IMR-90 (cell line): ENCODE results near the gene LENEP. TPM values are rescaled to one million over a fixed set of nuclear protein-coding genes. Genes with fewer than 3 reads are reported as not detected.

Source experiments
- ATAC-seq: fragments of 200-7000 bp; cut with Tn5 transposase; 2 replicates; pipeline ENCODE4 v1.9.1; 2020; ENCODE audit warnings: low read depth, mild to moderate bottlenecking, moderate library complexity
- BruUV-seq: library from RNA; stranded (reverse); fragments of 400-500 nt; replicated peaks from 2 replicates; lab custom pipeline; 2021; lab: Mats Ljungman, UMichigan
- CTCF ChIA-PET: fragments of 300-600 bp; formaldehyde crosslinking; extraction: SDS; loops from one replicate; lab custom pipeline; 2021; ENCODE audit warnings: antibody characterized with exemption; lab: Yijun Ruan, JAX
- POLR2A ChIA-PET: fragments of 300-600 bp; sonication (Branson Sonifier 250); formaldehyde crosslinking; loops from one replicate; lab custom pipeline; 2022; ENCODE audit warnings: antibody characterized with exemption; ENCODE audit not compliant: unreplicated experiment; lab: Charles Lee
- DNase-seq: peaks from one replicate; pipeline ENCODE4 v3.0.0; 2013
- H2AFZ ChIP-seq: replicated peaks from 2 replicates; pipeline ENCODE3; 2013; ENCODE audit warnings: low read length, mild to moderate bottlenecking; ENCODE audit not compliant: poor library complexity
- H2AK5ac ChIP-seq: 2 replicates; pipeline ENCODE4 v1.6.1; 2013; ENCODE audit warnings: low read depth, low read length, inconsistent platforms
- H2AK9ac ChIP-seq: replicated peaks from 2 replicates; pipeline ENCODE3; 2013; ENCODE audit warnings: mild to moderate bottlenecking, low read depth, low read length, moderate library complexity; ENCODE audit not compliant: poor library complexity
- H2BK120ac ChIP-seq: 2 replicates; pipeline ENCODE4 v1.6.1; 2013; ENCODE audit warnings: low read depth, low read length, inconsistent platforms
- H2BK15ac ChIP-seq: 3 replicates; pipeline ENCODE4 v1.6.1; 2013; ENCODE audit warnings: low read depth, low read length, inconsistent platforms
- H2BK20ac ChIP-seq: 2 replicates; pipeline ENCODE4 v1.6.1; 2013; ENCODE audit warnings: low read depth, mild to moderate bottlenecking, inconsistent platforms, low read length, moderate library complexity
- H2BK5ac ChIP-seq: 2 replicates; pipeline ENCODE4 v1.6.1; 2013; ENCODE audit warnings: mild to moderate bottlenecking, low read depth, low read length, inconsistent platforms; ENCODE audit not compliant: poor library complexity, severe bottlenecking
- H3K14ac ChIP-seq: replicated peaks from 2 replicates; pipeline ENCODE4 v1.6.1; 2013; ENCODE audit warnings: low read depth, low read length, inconsistent platforms
- H3K18ac ChIP-seq: 2 replicates; pipeline ENCODE4 v1.6.1; 2013; ENCODE audit warnings: low read depth, low read length, control low read depth
- H3K23ac ChIP-seq: 2 replicates; pipeline ENCODE4 v1.6.1; 2013; ENCODE audit warnings: low read depth, low read length, inconsistent platforms
- H3K27ac ChIP-seq: 2 replicates; pipeline ENCODE4 v1.5.1; 2013; ENCODE audit warnings: mild to moderate bottlenecking, control low read depth, low read length; ENCODE audit not compliant: insufficient read depth
- H3K27me3 ChIP-seq: 2 replicates; pipeline ENCODE4 v1.6.1; 2013; ENCODE audit warnings: low read length; ENCODE audit not compliant: control insufficient read depth, insufficient read depth
- H3K36me3 ChIP-seq: 2 replicates; pipeline ENCODE4 v1.6.1; 2013; ENCODE audit warnings: low read length, mixed read lengths; ENCODE audit not compliant: control insufficient read depth, insufficient read depth
- H3K4ac ChIP-seq: 2 replicates; pipeline ENCODE4 v1.6.1; 2013; ENCODE audit warnings: low read depth, low read length, inconsistent platforms
- H3K4me1 ChIP-seq: 2 replicates; pipeline ENCODE4 v1.6.1; 2013; ENCODE audit warnings: low read length, mixed read lengths; ENCODE audit not compliant: control insufficient read depth, insufficient read depth
- H3K4me2 ChIP-seq: 2 replicates; pipeline ENCODE4 v1.6.1; 2013; ENCODE audit warnings: low read depth, mild to moderate bottlenecking, control low read depth, low read length, moderate library complexity
- H3K4me3 ChIP-seq: 2 replicates; pipeline ENCODE4 v1.5.1; 2013; ENCODE audit warnings: low read depth, mild to moderate bottlenecking, control low read depth, low read length, moderate library complexity; ENCODE audit not compliant: insufficient read depth
- H3K56ac ChIP-seq: 2 replicates; pipeline ENCODE4 v1.6.1; 2013; ENCODE audit warnings: low read length, inconsistent platforms; ENCODE audit not compliant: insufficient read depth; ENCODE audit errors: extremely low read depth
- H3K79me1 ChIP-seq, 2 experiments: 2 replicates each; pipeline ENCODE4 v1.6.1; 2013; ENCODE audit warnings: low read length in 2 of 2, inconsistent platforms in 1 of 2, low read depth in 1 of 2
- H3K9ac ChIP-seq: 2 replicates; pipeline ENCODE4 v1.6.1; 2013; ENCODE audit warnings: low read depth, low read length, control low read depth
- H3K9me1 ChIP-seq: 2 replicates; pipeline ENCODE4 v1.6.1; 2013; ENCODE audit warnings: low read length, inconsistent platforms; ENCODE audit not compliant: insufficient read depth
- H3K9me3 ChIP-seq: 2 replicates; pipeline ENCODE4 v1.6.1; 2013; ENCODE audit warnings: low read length; ENCODE audit not compliant: control insufficient read depth, insufficient read depth
- H4K20me1 ChIP-seq: 2 replicates; pipeline ENCODE4 v1.6.1; 2013; ENCODE audit warnings: low read length, inconsistent platforms; ENCODE audit not compliant: insufficient read depth
- H4K5ac ChIP-seq: 2 replicates; pipeline ENCODE4 v1.6.1; 2013; ENCODE audit warnings: mild to moderate bottlenecking, low read depth, low read length, control low read depth
- H4K8ac ChIP-seq, 2 experiments: 2 replicates each; pipeline ENCODE4 v1.6.1; 2013; ENCODE audit warnings: low read depth in 2 of 2, low read length in 2 of 2, control low read depth in 1 of 2, inconsistent platforms in 1 of 2
- H4K91ac ChIP-seq: 2 replicates; pipeline ENCODE4 v1.6.1; 2013; ENCODE audit warnings: low read depth, low read length, inconsistent platforms; ENCODE audit not compliant: insufficient read depth
- BHLHE40 ChIP-seq: fragments of 150-350 bp; IDR thresholded peaks from 2 replicates; pipeline ENCODE4 v1.6.1; 2016; ENCODE audit warnings: mild to moderate bottlenecking, low read depth, low read length
- CEBPB ChIP-seq: IDR thresholded peaks from 2 replicates; pipeline ENCODE4 v1.6.1; 2012; ENCODE audit warnings: low read depth, low read length, improper control_type of control experiment
- CHD1 ChIP-seq: IDR thresholded peaks from 2 replicates; pipeline ENCODE4 v1.6.1; 2012; ENCODE audit warnings: low read depth, low read length, improper control_type of control experiment
- CTCF ChIP-seq: conservative IDR thresholded peaks from 2 replicates; pipeline ENCODE4 v1.5.1; 2012; ENCODE audit warnings: mild to moderate bottlenecking, low read depth, low read length, improper control_type of control experiment
- ELK1 ChIP-seq: fragments of 150-350 bp; IDR thresholded peaks from 2 replicates; pipeline ENCODE4 v1.6.1; 2016; ENCODE audit warnings: low read depth, mild to moderate bottlenecking, low read length, moderate library complexity, borderline replicate concordance
- MAFK ChIP-seq: IDR thresholded peaks from 2 replicates; pipeline ENCODE4 v1.6.1; 2012; ENCODE audit warnings: low read depth, low read length, improper control_type of control experiment
- MAZ ChIP-seq: IDR thresholded peaks from 2 replicates; pipeline ENCODE4 v1.6.1; 2012; ENCODE audit warnings: low read depth, mild to moderate bottlenecking, low read length, improper control_type of control experiment, moderate library complexity, borderline replicate concordance
- MXI1 ChIP-seq: IDR thresholded peaks from 2 replicates; pipeline ENCODE4 v1.6.1; 2012; ENCODE audit warnings: low read depth, mild to moderate bottlenecking, low read length, moderate library complexity, borderline replicate concordance
- NFE2L2 ChIP-seq: fragments of 150-350 bp; IDR thresholded peaks from 2 replicates; pipeline ENCODE4 v1.6.1; 2016; ENCODE audit warnings: low read depth, mild to moderate bottlenecking, low read length
- POLR2A ChIP-seq: IDR thresholded peaks from 2 replicates; pipeline ENCODE4 v1.6.1; 2012; ENCODE audit warnings: mild to moderate bottlenecking, low read depth, low read length
- RAD21 ChIP-seq: IDR thresholded peaks from 2 replicates; pipeline ENCODE4 v1.6.1; 2012; ENCODE audit warnings: low read length, improper control_type of control experiment
- RCOR1 ChIP-seq: IDR thresholded peaks from 2 replicates; pipeline ENCODE4 v1.6.1; 2012; ENCODE audit warnings: mild to moderate bottlenecking, low read length, improper control_type of control experiment; ENCODE audit not compliant: insufficient replicate concordance
- RFX5 ChIP-seq: IDR thresholded peaks from 2 replicates; pipeline ENCODE4 v1.8.0; 2012; ENCODE audit warnings: low read depth, mild to moderate bottlenecking, low read length, moderate library complexity
- SMC3 ChIP-seq: fragments of 150-350 bp; IDR thresholded peaks from 2 replicates; pipeline ENCODE4 v1.6.1; 2016; ENCODE audit warnings: low read depth, mild to moderate bottlenecking, antibody characterized with exemption, low read length, moderate library complexity
- USF2 ChIP-seq: fragments of 150-350 bp; IDR thresholded peaks from 2 replicates; pipeline ENCODE4 v1.6.1; 2017; ENCODE audit warnings: mild to moderate bottlenecking, antibody characterized with exemption, low read length, low read depth
- WGBS, 2 experiments: methylation state at CpG; one replicate each; pipeline versions ENCODE4 v1.1.5 to v1.1.7; 2013; ENCODE audit warnings: missing lambda C conversion rate in 2 of 2; ENCODE audit not compliant: insufficient read length in 1 of 2; ENCODE audit errors: extremely low coverage in 2 of 2; 5-methylcytosine and 5-hydroxymethylcytosine counted together
- dilution Hi-C: fragments of 300-500 bp; cut with HindIII; formaldehyde crosslinking; loops from one replicate; pipeline ENCODE4 v1.14.3; 2018; ENCODE audit warnings: low sequenced_read_pairs; ENCODE audit not compliant: unreplicated experiment
- in situ Hi-C: fragments of 300-500 bp; cut with MboI; formaldehyde crosslinking; loops from 3 replicates; pipeline ENCODE4 v1.14.3; 2019; ENCODE audit warnings: low sequenced_read_pairs, inconsistent platforms, mixed read lengths
- intact Hi-C: fragments of 100-400 bp; cut with micrococcal nuclease; formaldehyde crosslinking; loops from 2 replicates; pipeline ENCODE4 v1.10.0; 2022
- polyA plus RNA-seq, 3 experiments: library from polyadenylated mRNA; depleted of rRNA; stranded (reverse); fragments of >200 nt; gene quantifications; 2 replicates each; pipeline ENCODE4 v1.2.3, GENCODE V29; 2012; ENCODE audit warnings: low replicate concordance in 1 of 3
- total RNA-seq: library from RNA; depleted of rRNA; stranded (reverse); fragments of >200 nt; gene quantifications from 2 replicates; pipeline ENCODE4 v1.2.3, GENCODE V29; 2012

The LENEP gene
- total and polyA plus RNA-seq, 2 of the 4 experiments (the other 2 are of a cell fraction) = not detected

GRCh38 chr1:154996966-154997701, 3.7 kb downstream of the LENEP start:
- H4K91ac ChIP-seq = no peak overlapping the region
- no peak overlapping the region for H2BK15ac ChIP-seq
- no peaks in the 10 kb centered on the region for H3K27me3 ChIP-seq
- peaks cover 13% of the 10 kb centered on the region for H3K4me1 ChIP-seq
- H4K20me1 ChIP-seq = no peaks in the 10 kb centered on the region
- intact Hi-C loops = no loop called here
- peaks cover 0 to 23% of the 10 kb centered on the region in 2 experiments; a peak in 2 of 4 replicates for H3K79me1 ChIP-seq
- peaks cover 7% of the 10 kb centered on the region for H3K9me1 ChIP-seq
- no peak overlapping the region for H3K9ac ChIP-seq
- no peak overlapping the region for H3K23ac ChIP-seq
- H3K27ac ChIP-seq = no peak overlapping the region
- dilution Hi-C loops = no loop called here
- no CpG with 5 or more reads among the region's 15 CpGs for WGBS, 2 experiments
- no peak overlapping the region for H2BK120ac ChIP-seq
- in situ Hi-C loops = no loop called here
- no peaks in the 10 kb centered on the region for H3K9me3 ChIP-seq
- no peak overlapping the region for H2AFZ ChIP-seq
- no peak overlapping the region for H2BK5ac ChIP-seq
- no TSS peak for BruUV-seq
- no peak overlapping the region for H3K4ac ChIP-seq
- CTCF ChIA-PET = interaction anchor here (0.7 to 0.9 kb wide), 2 partner anchors 36 to 536 kb away, joined by 3 to 5 read pairs; partner anchors contain the start of gene PYGO2
- peak overlapping the region; percentile 48 for H2AK9ac ChIP-seq
- no peak overlapping the region for H4K8ac ChIP-seq
- ATAC-seq = no peak
- H3K4me2 ChIP-seq = no peak overlapping the region
- H2BK20ac ChIP-seq = no peak overlapping the region
- POLR2A ChIA-PET = interaction anchor here (1.6 kb wide), 1 partner anchor 25 kb away, joined by 4 read pairs; no protein-coding TSS in a partner anchor
- no peak overlapping the region for H3K14ac ChIP-seq
- H2AK5ac ChIP-seq = no peak overlapping the region
- no peak overlapping the region for H3K56ac ChIP-seq
- H3K4me3 ChIP-seq = no peak overlapping the region
- H4K5ac ChIP-seq = no peak overlapping the region
- no peak overlapping the region for H3K18ac ChIP-seq
- no peaks in the 10 kb centered on the region for H3K36me3 ChIP-seq
- DNase-seq = no peak
- TF ChIP-seq CTCF (no peak), RCOR1 (no peak), CHD1 (no peak), POLR2A (no peak), CEBPB (no peak), BHLHE40 (no peak), MAFK (no peak), MAZ (no peak), RAD21 (no peak), RFX5 (no peak), NFE2L2 (no peak), USF2 (no peak), ELK1 (no peak), SMC3 (no peak), MXI1 (no peak)
